Osteoblast (primary cell): ENCODE data around the gene DTWD1. TPM values are rescaled to one million over a fixed set of nuclear protein-coding genes. Genes with fewer than 3 reads are reported as not detected.

Experiments used
- DNase-seq: peaks from one replicate; pipeline ENCODE4 v3.0.0; 2011; ENCODE audit warnings: low spot score, mixed read lengths; ENCODE audit not compliant: insufficient read length; ENCODE audit errors: missing footprints
- H2AFZ ChIP-seq: 2 replicates; pipeline ENCODE4 v1.6.0; 2011; ENCODE audit warnings: mild to moderate bottlenecking, low read length
- H3K27ac ChIP-seq: 2 replicates; pipeline ENCODE4 v1.5.1; 2011; ENCODE audit warnings: mild to moderate bottlenecking, low read depth, low read length, moderate library complexity
- H3K27me3 ChIP-seq: 2 replicates; pipeline ENCODE4 v1.6.0; 2012; ENCODE audit warnings: mild to moderate bottlenecking, control low read depth, inconsistent platforms, low read length, moderate library complexity; ENCODE audit not compliant: insufficient read depth
- H3K36me3 ChIP-seq: 2 replicates; pipeline ENCODE4 v1.5.1; 2011; ENCODE audit warnings: mild to moderate bottlenecking, low read length, control low read depth, moderate library complexity; ENCODE audit not compliant: insufficient read depth
- H3K4me1 ChIP-seq: 2 replicates; pipeline ENCODE4 v1.5.1; 2011; ENCODE audit warnings: mild to moderate bottlenecking, low read length, control low read depth, moderate library complexity; ENCODE audit not compliant: insufficient read depth
- H3K4me2 ChIP-seq: 2 replicates; pipeline ENCODE4 v1.6.0; 2011; ENCODE audit warnings: mild to moderate bottlenecking, low read length; ENCODE audit not compliant: insufficient read depth
- H3K4me3 ChIP-seq: fragments of 200-600 bp; sonication (generic); 3 replicates; pipeline ENCODE4 v1.5.1; 2012; ENCODE audit warnings: mild to moderate bottlenecking, low read length, inconsistent platforms; ENCODE audit not compliant: insufficient read depth
- H3K79me2 ChIP-seq: 2 replicates; pipeline ENCODE4 v1.6.0; 2012; ENCODE audit warnings: mild to moderate bottlenecking, low read length, control low read depth, inconsistent platforms; ENCODE audit not compliant: insufficient read depth
- H3K9me3 ChIP-seq: 2 replicates; pipeline ENCODE4 v1.5.1; 2011; ENCODE audit warnings: low read depth, low read length, control low read depth
- H4K20me1 ChIP-seq: 2 replicates; pipeline ENCODE4 v1.6.0; 2012; ENCODE audit warnings: mild to moderate bottlenecking, low read length, control low read depth; ENCODE audit not compliant: insufficient read depth
- CTCF ChIP-seq: IDR thresholded peaks from 2 replicates; pipeline ENCODE4 v1.5.1; 2011; ENCODE audit warnings: mild to moderate bottlenecking, low read depth, low read length, moderate library complexity; ENCODE audit errors: extremely low read depth
- total RNA-seq: library from RNA; depleted of rRNA; stranded (reverse); fragments of >200 nt; gene quantifications from 2 replicates; pipeline ENCODE4 v1.2.3, GENCODE V29; 2012

DTWD1 gene
- total RNA-seq, 1 donor, result 37.6 TPM

GRCh38 chr15:49645941-49646340, 25.1 kb downstream of the DTWD1 start:
- H3K4me1 ChIP-seq, result peaks cover 30% of the 10 kb centered on the region
- TF ChIP-seq CTCF, result no peak
- no peaks in the 10 kb centered on the region for H3K36me3 ChIP-seq
- no peaks in the 10 kb centered on the region for H3K27me3 ChIP-seq
- peak; percentile 30 for DNase-seq
- H2AFZ ChIP-seq, result no peak overlapping the region
- H4K20me1 ChIP-seq, result no peaks in the 10 kb centered on the region
- H3K27ac ChIP-seq, result peak overlapping the region; percentile 63
- no peak overlapping the region for H3K4me3 ChIP-seq
- H3K9me3 ChIP-seq, result no peaks in the 10 kb centered on the region
- H3K79me2 ChIP-seq, result no peaks in the 10 kb centered on the region
- peak overlapping the region; percentile 20 for H3K4me2 ChIP-seq

GRCh38 chr15:49646891-49647290, 26.0 kb downstream of the DTWD1 start:
- TF ChIP-seq CTCF, result no peak
- Histone ChIP-seq H3K4me3 (no peak overlapping the region), H3K4me2 (no peak overlapping the region), H3K9me3 (no peaks in the 10 kb centered on the region), H3K27ac (peak overlapping the region; percentile 63), H3K27me3 (no peaks in the 10 kb centered on the region), H3K36me3 (no peaks in the 10 kb centered on the region), H4K20me1 (no peaks in the 10 kb centered on the region), H3K4me1 (peaks cover 30% of the 10 kb centered on the region), H2AFZ (no peak overlapping the region), H3K79me2 (no peaks in the 10 kb centered on the region)
- DNase-seq, result no peak

GRCh38 chr15:49649987-49650386, 29.1 kb downstream of the DTWD1 start:
- Histone ChIP-seq H3K27ac (no peak overlapping the region), H4K20me1 (no peaks in the 10 kb centered on the region), H3K4me3 (no peak overlapping the region), H2AFZ (no peak overlapping the region), H3K4me2 (no peak overlapping the region), H3K27me3 (no peaks in the 10 kb centered on the region), H3K36me3 (no peaks in the 10 kb centered on the region), H3K9me3 (peaks cover 8% of the 10 kb centered on the region), H3K4me1 (peaks cover 18% of the 10 kb centered on the region), H3K79me2 (no peaks in the 10 kb centered on the region)
- DNase-seq, result no peak
- TF ChIP-seq CTCF, result no peak

GRCh38 chr15:49650676-49651075, 29.8 kb downstream of the DTWD1 start:
- no peaks in the 10 kb centered on the region for H4K20me1 ChIP-seq
- no peaks in the 10 kb centered on the region for H3K27me3 ChIP-seq
- no peak for DNase-seq
- H3K9me3 ChIP-seq, result peaks cover 8% of the 10 kb centered on the region
- no peak for TF ChIP-seq CTCF
- H3K4me2 ChIP-seq, result no peak overlapping the region
- no peak overlapping the region for H3K4me3 ChIP-seq
- H3K79me2 ChIP-seq, result no peaks in the 10 kb centered on the region
- H3K27ac ChIP-seq, result no peak overlapping the region
- H3K4me1 ChIP-seq, result peaks cover 11% of the 10 kb centered on the region
- no peak overlapping the region for H2AFZ ChIP-seq
- H3K36me3 ChIP-seq, result no peaks in the 10 kb centered on the region
